22Rv1 (cell line): ENCODE measurements around the gene ENOX2.

Experiments used
- ZFX ChIP-seq: fragments of 450-650 bp; IDR thresholded peaks from 2 replicates; pipeline ENCODE4 v1.6.1; 2017; ENCODE audit warnings: antibody characterized with exemption, borderline replicate concordance
- TF ChIP-seq, protein P1 (sequence below): fragments of 450-650 bp; IDR thresholded peaks from 2 replicates; pipeline ENCODE4 v1.5.1; 2017; ENCODE audit warnings: mild to moderate bottlenecking

DNA sequence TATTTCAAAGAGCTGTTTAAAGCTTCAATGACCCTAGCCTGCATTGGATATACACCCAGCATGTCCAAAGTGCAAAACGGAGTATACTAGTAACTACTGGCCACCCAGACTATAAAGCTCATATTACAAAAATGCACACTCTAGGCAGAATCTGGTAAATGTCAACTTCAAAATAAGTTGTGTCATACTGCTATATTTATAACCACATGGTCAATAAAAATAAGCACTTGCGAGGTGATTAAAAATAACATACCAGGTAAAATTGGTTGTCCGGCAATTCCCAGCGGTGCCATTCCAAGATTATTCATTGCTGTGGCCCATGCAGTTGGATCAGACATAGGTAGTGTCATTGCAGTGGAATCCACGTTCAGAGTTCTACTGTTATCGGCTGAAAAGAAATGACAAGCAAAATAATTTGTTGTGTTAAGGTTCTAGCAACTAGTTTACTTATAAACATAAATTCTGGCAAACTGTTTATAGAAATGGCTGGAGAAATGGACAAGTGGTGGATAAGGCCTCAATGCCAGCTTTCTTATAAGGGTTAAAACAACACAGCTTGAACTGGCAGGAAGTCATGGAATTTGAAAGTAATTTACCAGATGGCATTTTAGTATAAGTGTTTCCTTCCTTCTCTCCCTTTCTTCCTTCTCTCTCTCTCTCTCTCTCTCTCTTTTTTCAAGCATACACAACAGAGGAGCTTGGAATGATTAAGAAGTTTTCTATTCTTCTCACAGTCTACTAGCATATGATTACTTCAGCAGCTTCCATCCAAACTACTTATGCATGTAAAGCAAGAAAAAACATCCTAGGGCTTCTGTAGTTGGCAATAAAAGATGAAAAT, 199.9 kb downstream of the ENOX2 start:
- TF ChIP-seq, protein P1, sequence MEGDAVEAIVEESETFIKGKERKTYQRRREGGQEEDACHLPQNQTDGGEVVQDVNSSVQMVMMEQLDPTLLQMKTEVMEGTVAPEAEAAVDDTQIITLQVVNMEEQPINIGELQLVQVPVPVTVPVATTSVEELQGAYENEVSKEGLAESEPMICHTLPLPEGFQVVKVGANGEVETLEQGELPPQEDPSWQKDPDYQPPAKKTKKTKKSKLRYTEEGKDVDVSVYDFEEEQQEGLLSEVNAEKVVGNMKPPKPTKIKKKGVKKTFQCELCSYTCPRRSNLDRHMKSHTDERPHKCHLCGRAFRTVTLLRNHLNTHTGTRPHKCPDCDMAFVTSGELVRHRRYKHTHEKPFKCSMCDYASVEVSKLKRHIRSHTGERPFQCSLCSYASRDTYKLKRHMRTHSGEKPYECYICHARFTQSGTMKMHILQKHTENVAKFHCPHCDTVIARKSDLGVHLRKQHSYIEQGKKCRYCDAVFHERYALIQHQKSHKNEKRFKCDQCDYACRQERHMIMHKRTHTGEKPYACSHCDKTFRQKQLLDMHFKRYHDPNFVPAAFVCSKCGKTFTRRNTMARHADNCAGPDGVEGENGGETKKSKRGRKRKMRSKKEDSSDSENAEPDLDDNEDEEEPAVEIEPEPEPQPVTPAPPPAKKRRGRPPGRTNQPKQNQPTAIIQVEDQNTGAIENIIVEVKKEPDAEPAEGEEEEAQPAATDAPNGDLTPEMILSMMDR, result no peak
- TF ChIP-seq ZFX, result no peak
